D341Med (cell line): ENCODE measurements around the gene PSKH1.

ENCODE experiments used
- DNase-seq: peaks from one replicate; pipeline ENCODE4 v3.0.0; 2012; ENCODE audit warnings: low spot score

PSKH1 gene

GRCh38 chr16:67868290-67868689 lies 24.8 kb upstream of the PSKH1 start:
- DNase-seq = no peak

- no peak for DNase-seq
These were observed 23.4 kb upstream of the PSKH1 start for GRCh38 chr16:67869653-67870052.

GRCh38 chr16:67871256-67871655 lies 21.8 kb upstream of the PSKH1 start:
- no peak for DNase-seq

- no peak for DNase-seq
These were observed 20.9 kb upstream of the PSKH1 start for GRCh38 chr16:67872131-67872630.

GRCh38 chr16:67872631-67873434 lies 20.2 kb upstream of the PSKH1 start, which contains the start of gene EDC4:
Gene EDC4, plus strand, starts transcription at chr16:67873052. Its CDS starts 210 bp downstream, at chr16:67873262.
- peak; percentile 92 for DNase-seq

GRCh38 chr16:67873435-67874370 lies 19.4 kb upstream of the PSKH1 start:
- no peak for DNase-seq

GRCh38 chr16:67874372-67874771 lies 18.7 kb upstream of the PSKH1 start:
- DNase-seq = no peak

GRCh38 chr16:67877064-67877463 lies 16.0 kb upstream of the PSKH1 start:
- no peak for DNase-seq

- DNase-seq = no peak
These were observed 14.8 kb upstream of the PSKH1 start for GRCh38 chr16:67878232-67878631.

- no peak for DNase-seq
These were observed 14.2 kb upstream of the PSKH1 start for GRCh38 chr16:67878846-67879245.

GRCh38 chr16:67879462-67879861 lies 13.6 kb upstream of the PSKH1 start:
- no peak for DNase-seq

- no peak for DNase-seq
These were observed 13.1 kb upstream of the PSKH1 start for GRCh38 chr16:67879936-67880335.

- DNase-seq = no peak
These were observed 12.5 kb upstream of the PSKH1 start for GRCh38 chr16:67880584-67880983.

- no peak for DNase-seq
These were observed 11.4 kb upstream of the PSKH1 start for GRCh38 chr16:67881621-67882161.

- no peak for DNase-seq
These were observed 10.5 kb upstream of the PSKH1 start for GRCh38 chr16:67882374-67883145.

- no peak for DNase-seq
These were observed 9.7 kb upstream of the PSKH1 start for GRCh38 chr16:67883146-67883871.

- DNase-seq = peak; percentile 80
These were observed 9.2 kb upstream of the PSKH1 start for GRCh38 chr16:67883872-67884261.

- peak; percentile 96 for DNase-seq
These were observed 8.4 kb upstream of the PSKH1 start, which contains the start of gene NRN1L for GRCh38 chr16:67884684-67885083. Gene NRN1L, plus strand, starts transcription at chr16:67884885. Its CDS starts 19 bp downstream, at chr16:67884904.

- no peak for DNase-seq
These were observed 7.5 kb upstream of the PSKH1 start for GRCh38 chr16:67885545-67885944.

GRCh38 chr16:67885976-67886375 lies 7.1 kb upstream of the PSKH1 start:
- no peak for DNase-seq

- no peak for DNase-seq
These were observed 6.7 kb upstream of the PSKH1 start for GRCh38 chr16:67886387-67886786.
